NCI-H2196 treated with DMSO at 0.1 percent for 48 hours (cell line): ENCODE results near the gene USH2A.

ENCODE experiments used
- DNase-seq: peaks from one replicate; lab custom pipeline; 2025; ENCODE audit not compliant: unreplicated experiment; lab: John Stamatoyannopoulos, UW

The USH2A gene

DNA sequence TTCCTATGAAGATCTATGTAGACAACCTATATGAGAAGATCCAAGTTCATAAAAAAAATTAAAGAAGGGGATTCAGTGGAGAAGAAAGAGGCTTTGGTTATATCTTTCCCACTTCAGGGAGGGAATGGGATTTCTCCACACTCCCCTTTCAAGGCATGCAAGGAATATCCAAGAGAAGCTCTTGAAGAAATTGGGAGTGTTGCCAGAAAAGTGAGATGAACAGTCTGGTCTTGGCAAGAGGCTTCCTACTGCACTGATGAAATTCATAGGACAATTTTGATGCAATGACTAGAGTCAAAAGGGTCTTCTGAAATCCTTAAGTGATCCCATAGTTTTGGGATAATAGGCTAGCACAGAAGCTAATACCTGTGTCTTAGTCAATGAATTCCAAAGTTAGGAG, 703.1 kb downstream of the USH2A start:
- no peak for DNase-seq

DNA sequence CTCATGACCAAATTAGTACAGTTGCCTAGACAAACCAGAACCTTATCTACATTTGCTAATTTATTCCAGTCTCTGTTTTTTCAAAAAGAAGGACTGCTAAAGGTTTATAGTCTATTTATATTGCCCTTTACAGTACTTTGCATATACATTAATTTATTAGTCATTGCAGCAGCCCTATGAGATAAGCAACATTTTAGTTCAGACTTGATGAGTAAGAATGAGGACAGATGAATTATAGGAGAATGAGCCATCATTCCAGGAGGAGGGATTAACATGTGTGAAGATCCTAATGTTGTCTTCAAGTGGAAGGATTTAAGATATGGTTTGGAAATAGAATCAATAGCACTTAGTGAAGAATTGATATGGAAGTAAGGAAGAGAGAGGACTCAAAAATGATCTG, 703.7 kb downstream of the USH2A start:
- no peak for DNase-seq

DNA sequence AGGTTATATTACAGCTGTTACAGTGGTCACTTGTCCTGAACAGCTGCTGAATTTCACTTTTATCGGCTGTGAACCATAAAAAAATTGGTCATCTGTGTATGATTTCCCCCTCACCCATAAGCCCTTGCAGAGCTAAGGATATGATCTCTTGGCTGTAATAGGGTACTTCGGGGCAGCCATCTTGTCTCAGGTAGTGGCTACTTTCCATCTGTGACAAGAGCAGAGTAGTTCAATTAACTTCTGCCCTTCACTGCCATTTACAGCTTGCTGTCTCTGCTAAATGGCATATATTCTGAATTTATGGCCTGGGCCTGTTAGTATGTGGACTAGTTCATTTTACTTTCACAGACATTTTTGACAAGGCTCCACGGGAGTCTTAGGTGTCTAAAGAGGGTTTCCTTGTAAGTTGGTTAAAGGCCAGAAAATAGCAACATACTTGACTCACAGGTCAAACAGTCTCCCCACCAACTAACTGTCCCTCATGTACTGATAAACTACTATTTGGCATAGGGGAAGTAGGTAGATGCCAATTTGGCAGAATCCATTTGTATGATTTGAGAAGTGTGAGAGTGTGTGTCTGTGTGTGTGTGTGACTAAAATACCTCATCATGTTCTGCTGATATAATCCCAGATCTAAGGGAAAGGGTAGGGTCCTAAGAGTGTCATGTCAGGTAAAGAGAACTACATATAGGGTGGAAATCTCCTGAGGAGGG, 704.5 kb downstream of the USH2A start:
- no peak for DNase-seq

DNA sequence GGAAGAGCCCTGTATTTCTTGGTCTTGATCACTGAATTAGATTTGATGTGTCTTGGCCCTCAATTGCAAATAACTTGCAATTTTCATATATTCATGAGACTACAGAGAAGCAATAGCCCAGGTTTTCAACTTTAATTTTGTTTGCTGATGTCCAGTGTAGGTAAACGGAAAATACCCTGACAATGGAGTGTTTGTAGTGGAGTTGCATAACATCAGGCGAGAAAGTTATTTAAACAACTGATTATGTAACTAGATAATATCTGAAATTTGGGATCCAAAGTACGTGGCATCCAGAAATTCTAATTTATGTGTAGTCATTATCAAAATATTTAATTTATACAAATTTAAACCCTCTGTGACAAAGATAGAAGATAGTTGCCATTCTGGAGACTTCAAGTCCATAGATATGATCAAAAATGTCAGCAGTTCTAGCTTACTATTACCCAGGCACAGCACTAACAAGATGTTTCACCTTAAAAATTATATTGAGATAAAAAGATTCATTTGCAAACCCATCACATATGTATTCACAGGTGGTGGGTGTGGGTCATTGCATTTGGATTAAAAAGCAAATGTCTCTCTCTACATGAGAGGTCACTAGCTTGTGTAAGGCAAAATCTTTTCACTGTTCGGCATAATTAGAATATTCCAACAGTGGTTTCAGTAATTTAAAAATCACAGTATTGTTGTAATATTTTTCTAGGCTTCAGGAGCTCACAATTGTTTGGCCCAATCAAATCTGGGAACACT, 705.4 kb downstream of the USH2A start:
- DNase-seq: no peak

DNA sequence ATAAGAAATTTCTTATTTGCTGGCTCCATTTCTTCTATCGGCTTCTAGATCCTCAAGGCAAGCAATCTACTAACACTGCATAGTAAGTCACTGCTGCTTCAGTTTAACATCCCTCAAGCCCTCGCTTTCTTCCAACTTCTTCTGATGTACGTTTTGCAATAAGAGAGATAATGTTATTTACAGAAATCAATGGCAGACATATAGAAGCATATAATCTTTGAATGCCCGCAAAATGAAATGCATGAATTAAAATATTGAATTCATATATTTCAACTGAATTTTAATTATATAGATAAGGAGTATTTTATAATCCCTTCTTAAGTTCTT, 712.4 kb downstream of the USH2A start:
- no peak for DNase-seq

DNA sequence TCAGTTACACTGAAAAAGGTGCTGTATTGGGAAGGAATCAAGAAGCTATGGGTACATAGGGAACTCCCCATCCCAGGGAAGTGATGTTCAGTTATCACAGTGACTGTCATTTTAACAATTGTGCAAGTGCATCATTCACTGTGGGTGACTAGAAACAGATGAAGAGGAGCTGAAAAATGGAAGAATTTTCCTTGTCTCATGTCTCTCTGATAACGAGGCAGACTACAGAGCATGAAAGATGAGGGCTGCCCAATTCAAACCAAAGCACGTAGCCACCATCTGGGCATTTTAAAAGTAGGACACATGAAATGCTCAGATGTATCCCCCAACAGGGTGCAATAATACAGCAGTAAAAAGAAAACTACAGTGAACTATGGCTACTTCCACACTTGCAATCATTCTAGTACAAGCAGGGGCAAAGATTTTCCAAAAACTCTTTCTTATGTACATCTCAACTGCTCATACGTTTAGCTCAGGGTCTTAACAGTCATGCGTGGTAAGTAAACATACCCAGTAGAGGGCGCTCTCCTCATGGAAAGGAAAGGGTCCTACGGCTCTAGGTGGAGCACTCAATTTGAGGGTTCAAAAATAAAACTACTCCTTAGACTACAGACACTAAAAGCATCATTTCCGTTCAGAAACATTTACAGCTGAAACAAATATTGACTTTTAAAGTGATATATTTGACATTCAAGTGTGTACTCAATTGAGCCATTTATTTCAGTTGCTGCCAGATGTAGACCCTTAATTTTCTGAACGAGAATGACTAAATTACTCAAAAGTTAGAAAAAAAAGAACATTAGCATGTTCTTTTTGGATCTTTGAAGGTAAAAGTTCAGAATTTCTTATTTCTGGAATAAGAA, 713.0 kb downstream of the USH2A start:
- no peak for DNase-seq

DNA sequence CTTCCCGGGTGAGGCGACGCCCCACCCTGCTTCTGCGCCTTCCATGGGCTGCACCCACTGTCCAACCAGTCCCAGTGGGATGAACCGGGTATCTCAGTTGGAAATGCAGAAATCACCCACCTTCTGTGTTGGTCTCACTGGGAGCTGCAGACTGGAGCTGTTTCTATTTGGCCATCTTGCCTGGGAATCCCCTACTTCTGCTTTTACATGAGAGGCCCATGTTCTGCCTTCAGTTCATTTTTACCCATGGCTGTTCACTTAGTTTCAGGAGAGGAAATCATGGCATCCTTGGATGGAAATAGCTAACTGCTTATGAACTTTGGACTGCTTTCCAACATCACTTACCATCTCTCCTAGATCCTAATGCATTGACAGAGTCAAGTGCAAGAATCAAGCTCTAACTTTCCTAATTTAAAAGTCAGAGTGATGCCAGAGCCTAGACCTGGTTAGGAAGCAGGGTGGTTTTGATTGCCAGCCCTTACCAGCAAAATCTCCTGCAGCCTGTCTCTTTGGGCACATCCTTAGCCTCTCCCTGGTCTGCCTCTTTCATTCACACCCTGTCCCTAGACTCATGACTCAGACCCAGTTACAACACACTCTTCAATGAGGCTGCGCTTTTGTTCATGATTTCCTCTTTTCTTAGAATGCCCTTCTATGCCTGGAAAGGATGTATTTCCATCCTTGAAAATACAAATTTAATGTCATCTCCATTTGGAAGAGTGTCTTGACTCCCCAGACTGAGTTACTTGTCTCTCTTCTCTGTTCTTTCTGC, 719.0 kb downstream of the USH2A start:
- no peak for DNase-seq

DNA sequence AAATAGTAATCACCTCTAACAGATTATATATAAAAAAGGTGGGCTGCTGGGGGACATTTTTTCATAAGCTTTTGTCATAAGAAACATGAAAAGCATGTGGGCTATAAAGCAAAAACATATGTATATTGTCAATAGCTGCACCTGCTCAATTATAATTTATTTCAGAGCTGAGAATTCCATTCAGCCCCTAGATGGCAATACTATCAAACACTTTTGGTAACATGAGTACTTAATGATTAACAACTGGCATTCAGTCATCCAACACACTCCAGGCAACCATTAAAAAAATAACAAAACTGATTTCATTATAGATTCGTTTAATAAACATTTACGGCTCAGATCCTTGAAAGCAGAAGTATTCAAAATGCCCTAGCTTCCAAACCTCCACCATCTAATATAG, 741.0 kb downstream of the USH2A start:
- DNase-seq: no peak

DNA sequence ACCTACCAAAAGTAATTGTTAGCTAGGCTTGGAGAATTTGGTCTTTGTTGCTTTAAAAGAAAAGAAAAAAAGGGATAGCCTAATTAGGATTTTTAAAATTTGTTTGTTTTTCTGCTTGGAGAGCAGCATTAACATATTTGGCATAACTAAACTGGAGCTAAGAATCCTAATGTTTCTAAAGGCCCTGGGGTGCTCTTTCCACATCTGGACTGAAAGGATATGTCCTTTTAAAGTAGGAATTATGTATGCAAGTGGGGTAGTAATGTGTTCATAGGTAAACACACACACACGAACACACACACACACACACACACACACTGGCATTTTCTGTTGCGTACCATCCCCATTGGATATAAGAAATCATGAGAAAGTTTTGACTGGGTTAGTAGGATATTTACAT, 742.2 kb downstream of the USH2A start:
- DNase-seq: no peak

DNA sequence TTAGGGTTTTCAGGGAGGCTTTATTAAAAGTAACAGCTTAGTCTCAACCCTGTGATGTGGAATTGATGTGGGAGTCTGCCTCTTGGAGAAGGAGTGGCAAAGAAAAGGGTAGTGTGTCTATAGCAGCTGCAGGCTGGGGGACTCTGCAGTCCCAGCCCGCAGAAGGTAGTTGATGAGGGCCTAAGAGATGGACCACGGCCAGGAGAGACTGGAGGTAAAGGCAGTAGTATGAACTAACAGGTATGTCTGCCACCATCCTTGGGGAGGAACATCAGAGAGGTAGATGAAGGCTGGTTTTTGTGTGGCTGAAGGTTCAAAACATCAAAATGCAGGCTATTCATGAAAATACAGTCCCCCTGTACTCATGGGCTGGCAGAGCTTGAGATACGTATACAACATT, 744.0 kb downstream of the USH2A start:
- DNase-seq: no peak

DNA sequence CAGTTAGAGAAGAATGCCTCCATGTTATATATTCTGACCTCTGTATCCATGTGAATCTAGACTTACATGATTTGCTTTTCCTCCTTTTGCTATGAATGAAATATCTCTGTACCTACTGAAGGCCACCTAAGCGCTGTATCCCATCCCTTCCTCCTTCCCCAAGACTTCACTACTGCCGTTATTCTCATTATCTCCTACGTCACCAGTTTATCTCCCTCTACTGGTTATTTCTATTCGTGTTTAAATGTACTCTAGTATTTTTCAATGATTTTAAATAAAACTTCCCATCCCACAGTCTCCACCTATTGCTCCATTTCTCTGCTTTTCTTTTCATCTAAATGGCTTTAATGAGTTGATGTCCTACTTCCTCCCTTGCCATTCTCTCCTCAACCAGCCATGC, 746.1 kb downstream of the USH2A start:
- no peak for DNase-seq

DNA sequence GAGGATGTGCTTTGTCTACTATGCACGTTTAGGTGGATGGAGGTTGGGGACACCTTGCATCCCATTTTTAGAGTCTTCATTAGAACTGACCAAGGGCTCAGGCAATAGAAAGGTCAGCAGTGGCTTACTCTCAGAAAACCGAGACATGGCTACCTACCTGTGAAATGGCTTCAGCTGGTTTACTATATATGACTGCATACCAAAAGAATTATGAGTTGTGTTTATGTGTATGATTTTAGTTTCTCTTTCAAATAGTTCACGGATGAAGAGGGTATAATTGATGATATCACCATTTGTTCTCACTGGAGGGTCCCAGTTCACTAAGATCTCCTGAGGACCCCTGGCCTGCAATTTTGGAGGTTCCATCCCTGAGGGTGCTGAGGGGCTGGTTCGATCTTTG, 749.3 kb downstream of the USH2A start:
- no peak for DNase-seq

DNA sequence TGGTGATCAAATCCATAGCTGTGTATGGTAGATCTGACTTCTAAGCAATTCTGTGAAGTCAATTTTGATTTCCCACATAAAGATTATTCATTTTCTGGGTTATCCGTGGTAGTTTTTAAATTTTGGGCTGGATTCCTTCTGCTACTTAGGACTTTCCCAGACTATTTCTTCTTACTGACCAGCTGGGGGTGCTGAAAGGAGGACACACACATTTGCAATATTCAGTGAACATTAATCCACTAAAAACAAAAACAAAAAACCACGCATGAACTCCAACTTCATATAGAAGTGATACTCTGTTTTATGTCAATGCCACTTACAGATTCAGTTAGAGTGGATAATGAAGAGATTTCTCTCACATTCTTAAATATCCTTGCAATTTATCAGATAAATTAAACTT, 750.8 kb downstream of the USH2A start:
- no peak for DNase-seq

DNA sequence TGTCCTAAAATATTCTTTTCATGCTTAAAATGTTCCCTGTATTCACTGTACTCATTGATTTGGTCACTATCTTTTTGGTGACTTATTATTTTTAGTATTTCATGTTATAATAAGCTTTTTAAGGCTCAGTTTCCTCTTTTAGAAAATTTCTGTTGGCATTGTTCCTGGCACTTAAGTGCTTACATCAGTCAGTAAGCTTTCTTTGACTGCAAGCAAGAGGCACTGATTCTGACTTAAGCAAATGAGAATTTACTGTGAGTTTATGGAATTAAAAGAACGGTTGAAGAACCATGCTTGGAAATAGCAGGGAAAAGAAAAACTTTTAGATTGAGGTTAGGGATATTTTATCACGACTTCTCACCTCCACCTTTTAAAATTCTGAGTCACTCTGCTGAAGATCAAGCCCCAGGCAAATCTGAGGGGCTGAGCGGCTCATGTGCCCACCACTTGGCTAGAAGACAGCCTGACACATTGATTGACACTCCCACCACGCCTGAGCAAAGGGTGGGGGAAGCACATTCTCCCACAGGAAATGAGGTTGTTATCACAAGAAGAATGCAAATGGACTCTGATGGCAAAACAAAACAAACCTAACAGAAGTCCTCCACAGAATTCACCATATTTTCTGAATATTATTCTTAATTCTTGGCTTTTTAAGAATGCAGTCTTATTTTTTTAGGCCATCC, 753.3 kb downstream of the USH2A start:
- DNase-seq: no peak

DNA sequence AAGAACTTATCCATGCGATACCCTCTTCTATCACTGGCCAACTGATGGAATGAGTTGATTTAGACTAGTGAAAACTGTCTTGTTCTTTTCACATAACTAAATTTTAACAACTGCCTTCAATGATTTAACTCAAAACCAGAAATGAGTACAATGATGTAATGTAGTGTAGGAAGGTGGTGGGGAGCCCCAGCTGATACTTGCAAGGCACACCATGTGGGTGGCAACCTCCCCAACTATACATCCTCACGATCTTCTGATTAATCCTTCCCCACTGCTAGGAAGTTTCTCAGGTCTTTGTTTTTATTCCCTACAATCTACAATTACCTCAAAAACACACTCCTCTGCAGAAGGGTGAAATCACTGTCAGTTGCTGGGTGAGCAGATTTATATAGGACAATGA, 755.5 kb downstream of the USH2A start:
- DNase-seq: no peak

DNA sequence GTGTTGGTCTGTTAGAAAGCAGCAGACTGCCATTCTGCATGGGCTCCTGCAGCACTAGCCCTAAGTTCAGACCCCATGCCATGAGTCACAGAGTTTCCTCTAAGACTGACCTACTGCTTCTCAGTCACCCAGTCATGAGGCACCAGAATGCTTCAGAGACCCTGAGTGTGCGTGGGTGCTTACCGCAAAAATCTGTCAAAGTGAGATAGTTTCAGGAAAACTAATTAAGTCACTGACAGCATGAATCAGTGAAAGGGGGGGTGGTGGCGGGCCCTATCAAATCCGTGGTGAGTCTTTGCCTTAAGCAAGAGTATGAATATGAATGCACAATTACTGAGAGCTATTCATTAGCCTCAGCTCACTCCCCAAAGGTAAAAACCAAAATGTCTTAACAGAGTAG, 758.0 kb downstream of the USH2A start:
- DNase-seq: no peak

DNA sequence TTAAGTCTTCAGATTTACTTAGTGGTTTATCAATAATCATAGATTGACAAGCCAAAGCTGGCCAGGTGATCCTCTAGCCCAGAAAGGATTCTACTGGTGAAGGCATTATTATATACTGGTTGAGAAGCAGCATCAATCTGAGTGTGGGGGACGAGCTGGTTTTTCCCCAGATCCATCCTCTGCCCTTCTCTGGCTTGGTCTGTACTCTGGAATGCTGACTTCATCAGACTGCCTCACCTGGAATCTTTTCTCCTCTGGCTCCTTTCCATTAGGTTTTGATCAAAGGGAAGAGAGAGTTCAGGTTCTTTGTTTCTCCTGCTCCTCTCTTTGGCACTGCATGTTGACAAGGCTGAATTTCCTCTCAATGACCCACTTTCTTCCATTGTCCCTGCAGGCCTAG, 762.2 kb downstream of the USH2A start:
- no peak for DNase-seq

DNA sequence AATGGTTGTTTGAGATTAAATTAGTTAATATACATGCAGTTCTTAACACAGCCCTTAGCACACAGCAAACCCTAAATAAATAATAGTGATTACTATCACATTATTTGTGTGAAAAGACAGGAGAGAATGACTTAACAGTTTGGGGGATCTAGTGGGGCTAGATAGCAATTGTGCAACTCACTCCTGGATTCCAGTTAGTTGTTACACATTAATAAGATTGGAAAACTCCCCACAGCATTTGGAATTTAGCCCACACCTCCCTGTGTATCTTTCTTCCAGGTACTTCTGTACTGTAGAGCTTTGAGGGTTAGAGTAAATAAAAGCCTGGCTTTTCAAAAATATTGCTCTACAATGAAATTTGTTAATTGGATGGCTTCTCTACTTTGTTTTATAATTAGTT, 763.0 kb downstream of the USH2A start:
- no peak for DNase-seq

DNA sequence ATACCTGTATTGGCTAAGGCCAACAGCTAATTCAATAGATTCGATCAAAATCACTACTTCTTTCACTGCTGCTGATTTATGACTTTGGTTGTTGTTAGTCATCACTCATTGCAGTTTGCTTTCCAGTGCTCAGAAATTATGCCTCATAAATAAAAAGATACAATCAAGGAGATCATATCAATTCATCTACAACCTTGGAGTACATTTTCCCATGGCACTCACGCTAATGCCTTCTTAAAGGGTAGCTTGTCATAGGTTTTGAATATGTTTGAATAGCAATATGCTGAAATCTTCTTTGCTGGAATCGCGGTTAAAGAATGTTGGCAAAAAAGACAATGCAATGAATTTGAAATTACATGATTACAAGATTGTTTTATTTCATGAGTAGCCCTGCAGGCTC, 766.2 kb downstream of the USH2A start:
- no peak for DNase-seq

DNA sequence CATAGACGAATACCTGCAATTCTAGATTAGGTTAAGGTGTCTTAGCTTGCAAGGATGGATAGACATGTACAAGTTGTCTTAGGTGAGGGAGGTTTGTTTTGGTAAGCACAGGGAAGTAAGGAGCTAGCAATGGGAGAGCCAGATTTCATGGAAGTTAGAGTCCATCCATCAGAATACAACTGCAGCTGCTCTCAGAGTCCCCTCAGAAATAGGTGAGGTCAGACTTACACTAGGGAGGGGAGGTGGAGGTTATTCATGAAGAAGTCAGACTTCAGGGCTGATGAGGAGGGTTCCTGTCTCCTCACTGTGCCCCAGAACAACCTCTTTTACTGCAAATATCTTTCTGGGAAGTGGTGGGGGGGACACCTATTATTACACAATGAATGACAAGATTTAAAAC, 770.9 kb downstream of the USH2A start:
- no peak for DNase-seq

DNA sequence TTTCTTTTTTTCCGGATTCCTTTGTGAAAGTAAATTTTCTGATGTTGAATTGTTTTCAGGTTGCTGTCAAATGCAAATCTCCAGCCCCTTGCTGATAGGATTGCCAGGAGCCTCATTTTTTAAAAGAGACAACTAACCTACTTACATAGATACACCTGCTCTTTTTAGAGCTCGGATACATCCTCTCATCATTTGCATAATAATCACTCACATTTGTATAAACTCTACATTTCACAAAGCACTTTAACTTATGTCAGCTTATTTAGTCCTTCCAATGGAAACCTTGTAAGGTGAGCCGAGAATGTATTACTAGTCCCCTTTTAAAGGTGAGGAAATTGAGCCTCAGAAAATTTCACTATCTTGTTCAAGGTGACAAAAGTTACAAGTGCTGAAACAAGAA, 771.4 kb downstream of the USH2A start:
- DNase-seq: no peak
